IMR-90 (cell line): ENCODE measurements around the gene TSR3. TPM values are rescaled to one million over a fixed set of nuclear protein-coding genes. Genes with fewer than 3 reads are reported as not detected.

Experiments used
- ATAC-seq: fragments of 200-7000 bp; cut with Tn5 transposase; 2 replicates; pipeline ENCODE4 v1.9.1; 2020; ENCODE audit warnings: low read depth, mild to moderate bottlenecking, moderate library complexity
- BruUV-seq: library from RNA; stranded (reverse); fragments of 400-500 nt; replicated peaks from 2 replicates; lab custom pipeline; 2021; lab: Mats Ljungman, UMichigan
- CTCF ChIA-PET: fragments of 300-600 bp; formaldehyde crosslinking; extraction: SDS; loops from one replicate; lab custom pipeline; 2021; ENCODE audit warnings: antibody characterized with exemption; lab: Yijun Ruan, JAX
- POLR2A ChIA-PET: fragments of 300-600 bp; sonication (Branson Sonifier 250); formaldehyde crosslinking; loops from one replicate; lab custom pipeline; 2022; ENCODE audit warnings: antibody characterized with exemption; ENCODE audit not compliant: unreplicated experiment; lab: Charles Lee
- DNase-seq: peaks from one replicate; pipeline ENCODE4 v3.0.0; 2013
- H2AFZ ChIP-seq: replicated peaks from 2 replicates; pipeline ENCODE3; 2013; ENCODE audit warnings: low read length, mild to moderate bottlenecking; ENCODE audit not compliant: poor library complexity
- H2AK5ac ChIP-seq: 2 replicates; pipeline ENCODE4 v1.6.1; 2013; ENCODE audit warnings: low read depth, low read length, inconsistent platforms
- H2AK9ac ChIP-seq: replicated peaks from 2 replicates; pipeline ENCODE3; 2013; ENCODE audit warnings: mild to moderate bottlenecking, low read depth, low read length, moderate library complexity; ENCODE audit not compliant: poor library complexity
- H2BK120ac ChIP-seq: 2 replicates; pipeline ENCODE4 v1.6.1; 2013; ENCODE audit warnings: low read depth, low read length, inconsistent platforms
- H2BK15ac ChIP-seq: 3 replicates; pipeline ENCODE4 v1.6.1; 2013; ENCODE audit warnings: low read depth, low read length, inconsistent platforms
- H2BK20ac ChIP-seq: 2 replicates; pipeline ENCODE4 v1.6.1; 2013; ENCODE audit warnings: low read depth, mild to moderate bottlenecking, inconsistent platforms, low read length, moderate library complexity
- H2BK5ac ChIP-seq: 2 replicates; pipeline ENCODE4 v1.6.1; 2013; ENCODE audit warnings: mild to moderate bottlenecking, low read depth, low read length, inconsistent platforms; ENCODE audit not compliant: poor library complexity, severe bottlenecking
- H3K14ac ChIP-seq: replicated peaks from 2 replicates; pipeline ENCODE4 v1.6.1; 2013; ENCODE audit warnings: low read depth, low read length, inconsistent platforms
- H3K18ac ChIP-seq: 2 replicates; pipeline ENCODE4 v1.6.1; 2013; ENCODE audit warnings: low read depth, low read length, control low read depth
- H3K23ac ChIP-seq: 2 replicates; pipeline ENCODE4 v1.6.1; 2013; ENCODE audit warnings: low read depth, low read length, inconsistent platforms
- H3K27ac ChIP-seq: 2 replicates; pipeline ENCODE4 v1.5.1; 2013; ENCODE audit warnings: mild to moderate bottlenecking, control low read depth, low read length; ENCODE audit not compliant: insufficient read depth
- H3K27me3 ChIP-seq: 2 replicates; pipeline ENCODE4 v1.6.1; 2013; ENCODE audit warnings: low read length; ENCODE audit not compliant: control insufficient read depth, insufficient read depth
- H3K36me3 ChIP-seq: 2 replicates; pipeline ENCODE4 v1.6.1; 2013; ENCODE audit warnings: low read length, mixed read lengths; ENCODE audit not compliant: control insufficient read depth, insufficient read depth
- H3K4ac ChIP-seq: 2 replicates; pipeline ENCODE4 v1.6.1; 2013; ENCODE audit warnings: low read depth, low read length, inconsistent platforms
- H3K4me1 ChIP-seq: 2 replicates; pipeline ENCODE4 v1.6.1; 2013; ENCODE audit warnings: low read length, mixed read lengths; ENCODE audit not compliant: control insufficient read depth, insufficient read depth
- H3K4me2 ChIP-seq: 2 replicates; pipeline ENCODE4 v1.6.1; 2013; ENCODE audit warnings: low read depth, mild to moderate bottlenecking, control low read depth, low read length, moderate library complexity
- H3K4me3 ChIP-seq: 2 replicates; pipeline ENCODE4 v1.5.1; 2013; ENCODE audit warnings: low read depth, mild to moderate bottlenecking, control low read depth, low read length, moderate library complexity; ENCODE audit not compliant: insufficient read depth
- H3K56ac ChIP-seq: 2 replicates; pipeline ENCODE4 v1.6.1; 2013; ENCODE audit warnings: low read length, inconsistent platforms; ENCODE audit not compliant: insufficient read depth; ENCODE audit errors: extremely low read depth
- H3K79me1 ChIP-seq, 2 experiments: 2 replicates each; pipeline ENCODE4 v1.6.1; 2013; ENCODE audit warnings: low read length in 2 of 2, inconsistent platforms in 1 of 2, low read depth in 1 of 2
- H3K9ac ChIP-seq: 2 replicates; pipeline ENCODE4 v1.6.1; 2013; ENCODE audit warnings: low read depth, low read length, control low read depth
- H3K9me1 ChIP-seq: 2 replicates; pipeline ENCODE4 v1.6.1; 2013; ENCODE audit warnings: low read length, inconsistent platforms; ENCODE audit not compliant: insufficient read depth
- H3K9me3 ChIP-seq: 2 replicates; pipeline ENCODE4 v1.6.1; 2013; ENCODE audit warnings: low read length; ENCODE audit not compliant: control insufficient read depth, insufficient read depth
- H4K20me1 ChIP-seq: 2 replicates; pipeline ENCODE4 v1.6.1; 2013; ENCODE audit warnings: low read length, inconsistent platforms; ENCODE audit not compliant: insufficient read depth
- H4K5ac ChIP-seq: 2 replicates; pipeline ENCODE4 v1.6.1; 2013; ENCODE audit warnings: mild to moderate bottlenecking, low read depth, low read length, control low read depth
- H4K8ac ChIP-seq, 2 experiments: 2 replicates each; pipeline ENCODE4 v1.6.1; 2013; ENCODE audit warnings: low read depth in 2 of 2, low read length in 2 of 2, control low read depth in 1 of 2, inconsistent platforms in 1 of 2
- H4K91ac ChIP-seq: 2 replicates; pipeline ENCODE4 v1.6.1; 2013; ENCODE audit warnings: low read depth, low read length, inconsistent platforms; ENCODE audit not compliant: insufficient read depth
- BHLHE40 ChIP-seq: fragments of 150-350 bp; IDR thresholded peaks from 2 replicates; pipeline ENCODE4 v1.6.1; 2016; ENCODE audit warnings: mild to moderate bottlenecking, low read depth, low read length
- CEBPB ChIP-seq: IDR thresholded peaks from 2 replicates; pipeline ENCODE4 v1.6.1; 2012; ENCODE audit warnings: low read depth, low read length, improper control_type of control experiment
- CHD1 ChIP-seq: IDR thresholded peaks from 2 replicates; pipeline ENCODE4 v1.6.1; 2012; ENCODE audit warnings: low read depth, low read length, improper control_type of control experiment
- ELK1 ChIP-seq: fragments of 150-350 bp; IDR thresholded peaks from 2 replicates; pipeline ENCODE4 v1.6.1; 2016; ENCODE audit warnings: low read depth, mild to moderate bottlenecking, low read length, moderate library complexity, borderline replicate concordance
- FOS ChIP-seq: fragments of 150-350 bp; IDR thresholded peaks from 2 replicates; pipeline ENCODE4 v1.6.1; 2016; ENCODE audit warnings: low read depth, low read length
- MAFK ChIP-seq: IDR thresholded peaks from 2 replicates; pipeline ENCODE4 v1.6.1; 2012; ENCODE audit warnings: low read depth, low read length, improper control_type of control experiment
- MAZ ChIP-seq: IDR thresholded peaks from 2 replicates; pipeline ENCODE4 v1.6.1; 2012; ENCODE audit warnings: low read depth, mild to moderate bottlenecking, low read length, improper control_type of control experiment, moderate library complexity, borderline replicate concordance
- MXI1 ChIP-seq: IDR thresholded peaks from 2 replicates; pipeline ENCODE4 v1.6.1; 2012; ENCODE audit warnings: low read depth, mild to moderate bottlenecking, low read length, moderate library complexity, borderline replicate concordance
- NFE2L2 ChIP-seq: fragments of 150-350 bp; IDR thresholded peaks from 2 replicates; pipeline ENCODE4 v1.6.1; 2016; ENCODE audit warnings: low read depth, mild to moderate bottlenecking, low read length
- RAD21 ChIP-seq: IDR thresholded peaks from 2 replicates; pipeline ENCODE4 v1.6.1; 2012; ENCODE audit warnings: low read length, improper control_type of control experiment
- RCOR1 ChIP-seq: IDR thresholded peaks from 2 replicates; pipeline ENCODE4 v1.6.1; 2012; ENCODE audit warnings: mild to moderate bottlenecking, low read length, improper control_type of control experiment; ENCODE audit not compliant: insufficient replicate concordance
- RFX5 ChIP-seq: IDR thresholded peaks from 2 replicates; pipeline ENCODE4 v1.8.0; 2012; ENCODE audit warnings: low read depth, mild to moderate bottlenecking, low read length, moderate library complexity
- SMC3 ChIP-seq: fragments of 150-350 bp; IDR thresholded peaks from 2 replicates; pipeline ENCODE4 v1.6.1; 2016; ENCODE audit warnings: low read depth, mild to moderate bottlenecking, antibody characterized with exemption, low read length, moderate library complexity
- USF2 ChIP-seq: fragments of 150-350 bp; IDR thresholded peaks from 2 replicates; pipeline ENCODE4 v1.6.1; 2017; ENCODE audit warnings: mild to moderate bottlenecking, antibody characterized with exemption, low read length, low read depth
- WGBS, 2 experiments: methylation state at CpG; one replicate each; pipeline versions ENCODE4 v1.1.5 to v1.1.7; 2013; ENCODE audit warnings: missing lambda C conversion rate in 2 of 2; ENCODE audit not compliant: insufficient read length in 1 of 2; ENCODE audit errors: extremely low coverage in 2 of 2; 5-methylcytosine and 5-hydroxymethylcytosine counted together
- dilution Hi-C: fragments of 300-500 bp; cut with HindIII; formaldehyde crosslinking; loops from one replicate; pipeline ENCODE4 v1.14.3; 2018; ENCODE audit warnings: low sequenced_read_pairs; ENCODE audit not compliant: unreplicated experiment
- in situ Hi-C: fragments of 300-500 bp; cut with MboI; formaldehyde crosslinking; loops from 3 replicates; pipeline ENCODE4 v1.14.3; 2019; ENCODE audit warnings: low sequenced_read_pairs, inconsistent platforms, mixed read lengths
- intact Hi-C: fragments of 100-400 bp; cut with micrococcal nuclease; formaldehyde crosslinking; loops from 2 replicates; pipeline ENCODE4 v1.10.0; 2022
- polyA plus RNA-seq, 3 experiments: library from polyadenylated mRNA; depleted of rRNA; stranded (reverse); fragments of >200 nt; gene quantifications; 2 replicates each; pipeline ENCODE4 v1.2.3, GENCODE V29; 2012; ENCODE audit warnings: low replicate concordance in 1 of 3
- total RNA-seq: library from RNA; depleted of rRNA; stranded (reverse); fragments of >200 nt; gene quantifications from 2 replicates; pipeline ENCODE4 v1.2.3, GENCODE V29; 2012
- TF ChIP-seq, protein P1 (sequence below): conservative IDR thresholded peaks from 2 replicates; pipeline ENCODE4 v1.5.1; 2012; ENCODE audit warnings: mild to moderate bottlenecking, low read depth, low read length, improper control_type of control experiment

TSR3 gene
- total and polyA plus RNA-seq, 2 of the 4 experiments (the other 2 are of a cell fraction) = 38.0 to 52.9 TPM

DNA sequence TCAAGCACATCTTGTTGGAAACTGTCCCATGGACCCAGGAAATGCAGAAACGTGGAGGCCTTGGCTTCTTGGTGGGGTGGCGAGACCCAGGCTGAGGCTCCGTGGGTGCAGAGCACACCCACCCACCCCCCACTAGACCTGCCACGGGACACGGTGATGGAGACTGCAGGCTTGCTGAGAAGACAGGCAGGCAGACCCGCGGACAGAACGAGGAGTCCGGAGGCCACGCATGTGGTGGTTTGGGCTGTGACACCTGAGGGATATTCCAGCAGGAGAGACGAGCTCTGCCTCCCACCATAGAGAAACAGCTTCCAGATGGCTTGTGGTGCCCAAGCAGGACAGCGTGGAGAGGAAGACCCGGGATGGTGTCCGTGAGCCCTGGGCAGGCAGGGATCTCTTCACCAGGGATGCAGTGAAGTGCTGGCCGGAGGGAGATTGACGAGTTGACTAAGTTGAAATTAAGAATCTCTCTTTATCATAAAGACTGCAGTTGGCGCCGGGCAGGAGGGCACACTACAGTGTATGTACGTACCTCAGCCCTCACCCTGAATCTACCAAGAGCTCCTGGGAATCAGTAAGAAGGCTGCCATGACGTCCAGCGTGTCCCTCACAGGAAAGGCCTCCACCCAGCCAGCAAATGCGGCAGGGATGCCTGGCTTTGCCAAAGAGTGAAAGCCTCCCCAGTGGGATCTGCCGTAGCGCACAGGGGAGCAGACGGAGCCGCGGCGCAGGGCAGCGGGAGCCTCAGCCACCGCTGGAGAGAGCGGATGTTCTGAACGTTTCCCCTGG lies 34.0 kb downstream of the TSR3 start:
- H3K18ac ChIP-seq = no peak overlapping the region
- H3K36me3 ChIP-seq = peaks cover 84% of the 10 kb centered on the region
- in situ Hi-C loops (no loop called here), intact Hi-C loops (no loop called here), dilution Hi-C loops (no loop called here)
- DNase-seq (no peak), ATAC-seq (no peak)
- H2AK5ac ChIP-seq = no peak overlapping the region
- no peak overlapping the region for H2BK15ac ChIP-seq
- H2AFZ ChIP-seq = no peak overlapping the region
- no peak overlapping the region for H2AK9ac ChIP-seq
- H2BK20ac ChIP-seq = no peak overlapping the region
- no peak overlapping the region for H2BK5ac ChIP-seq
- H3K56ac ChIP-seq = no peak overlapping the region
- H3K27ac ChIP-seq = no peak overlapping the region
- no peak overlapping the region for H3K4me3 ChIP-seq
- no peak overlapping the region for H3K9ac ChIP-seq
- H2BK120ac ChIP-seq = no peak overlapping the region
- no peak overlapping the region for H4K91ac ChIP-seq
- POLR2A ChIA-PET = no interaction called here
- no TSS peak for BruUV-seq
- H3K4me2 ChIP-seq = no peak overlapping the region
- CTCF ChIA-PET = no interaction called here
- H3K9me3 ChIP-seq = no peaks in the 10 kb centered on the region
- no peak overlapping the region for H3K4ac ChIP-seq
- H3K14ac ChIP-seq = no peak overlapping the region
- H4K8ac ChIP-seq = no peak overlapping the region
- H3K23ac ChIP-seq = no peak overlapping the region
- H4K5ac ChIP-seq = no peak overlapping the region
- H3K27me3 ChIP-seq = no peaks in the 10 kb centered on the region
- peaks cover 3% of the 10 kb centered on the region; the same call in 1 of the 2 replicates for H3K4me1 ChIP-seq
- H3K79me1 ChIP-seq = peaks cover 10 to 53% of the 10 kb centered on the region in 2 experiments
- H4K20me1 ChIP-seq = peaks cover 75% of the 10 kb centered on the region
- peaks cover 6% of the 10 kb centered on the region for H3K9me1 ChIP-seq
- 92% methylated on average over 10 of the region's 32 CpGs; no CpG with 5 or more reads in 1 of the 2 experiments for WGBS, 2 experiments
- TF ChIP-seq CHD1 (no peak), FOS (no peak), CEBPB (no peak), NFE2L2 (no peak), MXI1 (no peak), USF2 (no peak), SMC3 (no peak), MAFK (no peak), RFX5 (no peak), RAD21 (no peak), ELK1 (no peak), BHLHE40 (no peak), MAZ (no peak), RCOR1 (no peak)
- TF ChIP-seq, protein P1, sequence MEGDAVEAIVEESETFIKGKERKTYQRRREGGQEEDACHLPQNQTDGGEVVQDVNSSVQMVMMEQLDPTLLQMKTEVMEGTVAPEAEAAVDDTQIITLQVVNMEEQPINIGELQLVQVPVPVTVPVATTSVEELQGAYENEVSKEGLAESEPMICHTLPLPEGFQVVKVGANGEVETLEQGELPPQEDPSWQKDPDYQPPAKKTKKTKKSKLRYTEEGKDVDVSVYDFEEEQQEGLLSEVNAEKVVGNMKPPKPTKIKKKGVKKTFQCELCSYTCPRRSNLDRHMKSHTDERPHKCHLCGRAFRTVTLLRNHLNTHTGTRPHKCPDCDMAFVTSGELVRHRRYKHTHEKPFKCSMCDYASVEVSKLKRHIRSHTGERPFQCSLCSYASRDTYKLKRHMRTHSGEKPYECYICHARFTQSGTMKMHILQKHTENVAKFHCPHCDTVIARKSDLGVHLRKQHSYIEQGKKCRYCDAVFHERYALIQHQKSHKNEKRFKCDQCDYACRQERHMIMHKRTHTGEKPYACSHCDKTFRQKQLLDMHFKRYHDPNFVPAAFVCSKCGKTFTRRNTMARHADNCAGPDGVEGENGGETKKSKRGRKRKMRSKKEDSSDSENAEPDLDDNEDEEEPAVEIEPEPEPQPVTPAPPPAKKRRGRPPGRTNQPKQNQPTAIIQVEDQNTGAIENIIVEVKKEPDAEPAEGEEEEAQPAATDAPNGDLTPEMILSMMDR = no peak
